GM12865 (cell line): ENCODE data around the gene PARP2.

Experiments
- DNase-seq: peaks from one replicate; pipeline ENCODE4 v3.0.0; 2010; ENCODE audit warnings: low read depth
- H3K4me3 ChIP-seq: 2 replicates; pipeline ENCODE4 v1.5.1; 2011; ENCODE audit warnings: mild to moderate bottlenecking, low read depth, low read length, control low read depth
- CTCF ChIP-seq: IDR thresholded peaks from 2 replicates; pipeline ENCODE4 v1.5.1; 2011; ENCODE audit warnings: low read length, control low read depth, low read depth, inconsistent platforms; ENCODE audit not compliant: insufficient read depth; ENCODE audit errors: missing control alignments

Gene PARP2

DNA sequence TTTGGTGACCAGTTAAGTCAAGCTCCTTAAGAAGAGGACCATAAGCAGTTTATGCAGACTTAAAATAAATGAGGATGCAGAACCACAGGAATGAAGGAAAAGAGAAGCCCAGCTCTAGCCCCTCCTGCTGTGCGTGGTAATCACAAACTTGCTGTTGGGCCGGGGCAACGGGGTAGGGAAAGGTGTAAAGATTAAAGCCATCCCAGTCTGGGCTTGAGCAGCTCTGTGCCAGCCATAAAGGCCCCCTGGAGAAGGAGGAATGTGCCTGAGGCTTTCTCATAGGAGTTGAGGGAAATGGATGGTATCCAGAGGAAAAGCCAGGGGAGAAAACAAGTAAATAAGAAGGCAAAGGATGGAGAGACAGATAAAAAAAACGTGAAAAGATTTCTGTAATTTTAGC lies 44.7 kb downstream of the PARP2 start:
- TF ChIP-seq CTCF = no peak
- DNase-seq = no peak
- H3K4me3 ChIP-seq = no peak overlapping the region

DNA sequence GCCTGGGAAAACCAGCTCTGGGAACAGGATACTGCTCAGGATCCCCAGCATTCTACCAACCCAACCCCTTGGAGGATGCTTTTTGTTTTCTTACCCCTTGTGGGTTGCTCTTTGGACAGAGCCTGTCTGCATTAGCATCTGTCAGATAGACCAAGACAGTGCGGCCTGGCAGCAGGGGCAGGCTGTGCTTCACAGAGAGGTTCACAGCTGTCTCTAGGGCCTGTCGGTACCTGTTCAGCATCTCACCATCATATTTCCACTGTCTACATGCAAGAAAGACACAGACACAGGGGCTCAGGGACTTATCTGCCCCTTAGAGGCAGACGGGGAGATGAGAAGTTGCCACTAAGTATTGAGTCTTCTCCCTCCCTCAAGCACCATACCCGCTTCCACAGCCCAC lies 48.1 kb downstream of the PARP2 start:
- no peak for TF ChIP-seq CTCF
- DNase-seq = no peak
- no peak overlapping the region for H3K4me3 ChIP-seq

DNA sequence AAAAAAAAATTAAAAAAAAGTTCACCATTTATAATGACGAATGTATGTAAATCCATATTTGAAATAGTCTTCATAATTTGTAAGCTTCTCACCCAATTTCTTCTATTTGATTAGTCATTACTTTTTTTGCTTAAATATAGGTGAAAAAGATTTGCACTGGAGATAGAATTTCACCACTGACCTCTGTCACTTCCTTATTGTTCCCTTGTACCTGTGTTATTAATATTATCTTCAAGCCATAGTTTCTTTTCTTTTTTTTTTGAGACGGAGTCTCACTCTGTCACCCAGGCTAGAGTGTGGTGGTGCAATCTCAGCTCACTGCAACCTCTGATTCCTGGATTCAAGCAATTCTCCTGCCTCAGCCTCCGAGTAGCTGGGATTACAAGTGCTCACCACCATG lies 54.1 kb downstream of the PARP2 start:
- no peak overlapping the region for H3K4me3 ChIP-seq
- no peak for DNase-seq
- TF ChIP-seq CTCF = no peak

- no peak overlapping the region for H3K4me3 ChIP-seq
- DNase-seq = no peak
- TF ChIP-seq CTCF = no peak
Observed at GRCh38 chr14:20400589-20400964, 57.1 kb downstream of the PARP2 start.

DNA sequence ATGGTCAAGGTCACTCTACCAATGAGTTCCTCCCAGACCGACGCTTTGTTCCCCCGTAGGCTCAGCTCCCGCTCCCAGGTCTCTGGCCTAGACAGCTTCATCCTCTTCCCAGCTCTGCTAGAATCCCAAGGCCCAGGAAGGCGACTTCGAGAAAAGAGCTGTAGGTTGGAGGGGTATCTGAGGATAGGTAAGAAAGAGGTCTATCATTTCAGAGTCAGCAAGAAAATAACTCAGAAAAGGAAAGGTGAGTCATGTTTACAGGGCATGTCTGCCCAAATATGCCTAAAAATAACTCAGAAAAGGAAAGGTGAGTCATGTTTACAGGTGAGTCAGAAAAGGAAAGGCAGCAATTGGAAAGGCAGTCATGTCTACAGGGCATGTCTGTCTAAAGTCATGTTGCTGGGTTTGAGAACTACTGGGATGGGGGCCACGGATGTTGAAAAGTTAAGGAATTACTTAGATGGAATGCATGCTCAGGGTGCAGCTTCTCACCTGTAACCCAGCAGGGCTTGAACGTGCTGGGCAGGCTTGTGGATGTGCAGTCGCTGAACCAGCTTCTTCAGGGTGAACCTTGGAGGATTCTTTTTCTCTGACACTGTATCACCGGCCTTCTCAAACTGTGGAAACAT lies 57.6 kb downstream of the PARP2 start:
- no peak overlapping the region for H3K4me3 ChIP-seq
- no peak for DNase-seq
- no peak for TF ChIP-seq CTCF

GRCh38 chr14:20403521-20403920 lies 60.1 kb downstream of the PARP2 start:
- no peak for DNase-seq
- no peak for TF ChIP-seq CTCF
- H3K4me3 ChIP-seq = no peak overlapping the region
